HFFc6 (cell line): ENCODE results near the gene TGM4. TPM values are rescaled to one million over a fixed set of nuclear protein-coding genes. Genes with fewer than 3 reads are reported as not detected.
"Not testable (repeated sequence)": the region's sequence is repeated elsewhere in the genome, so short reads cannot be mapped to it uniquely, and the experiment has no call there.

Source experiments
- DNase-seq: peaks from one replicate; pipeline ENCODE4 v3.0.0-alpha.2; 2018
- H3K27ac Mint-ChIP-seq: 2 replicates; pipeline ENCODE4 v1.8.0; 2020; ENCODE audit warnings: mild to moderate bottlenecking, mixed read lengths
- H3K27me3 Mint-ChIP-seq: 2 replicates; pipeline ENCODE4 v1.8.0; 2021; ENCODE audit warnings: mild to moderate bottlenecking, moderate library complexity, mixed read lengths; ENCODE audit not compliant: insufficient read depth
- H3K36me3 Mint-ChIP-seq: 2 replicates; pipeline ENCODE4 v1.8.0; 2021; ENCODE audit warnings: low read depth, mixed read lengths
- H3K4me1 Mint-ChIP-seq: 2 replicates; pipeline ENCODE4 v1.8.0; 2020; ENCODE audit warnings: low read depth, mixed read lengths
- H3K4me3 Mint-ChIP-seq: 2 replicates; pipeline ENCODE4 v1.8.0; 2020; ENCODE audit warnings: mild to moderate bottlenecking, moderate library complexity, mixed read lengths
- H3K9me3 Mint-ChIP-seq: 2 replicates; pipeline ENCODE4 v1.8.0; 2020; ENCODE audit warnings: mild to moderate bottlenecking, mixed read lengths
- total RNA-seq, 6 experiments: library from RNA; stranded (reverse); fragmentation: NEBNext Ultra II Directional; extraction: Animal tissue kit (Norgen Biotek cat#: 25700); gene quantifications; 2 replicates in 1 of 6; 3 replicates in 5 of 6; pipeline ENCODE4 v1.2.3, GENCODE V29; 2021
- TF ChIP-seq, protein P1 (sequence below): fragments of 200-600 bp; sonication (generic); IDR thresholded peaks from 2 replicates; pipeline ENCODE4 v1.5.0; 2021; ENCODE audit warnings: antibody characterized with exemption, mild to moderate bottlenecking

The TGM4 gene
- total RNA-seq, 6 experiments from 2014 or later = not detected

GRCh38 chr3:44932986-44933944 lies 58.9 kb downstream of the TGM4 start:
- TF ChIP-seq, protein P1, sequence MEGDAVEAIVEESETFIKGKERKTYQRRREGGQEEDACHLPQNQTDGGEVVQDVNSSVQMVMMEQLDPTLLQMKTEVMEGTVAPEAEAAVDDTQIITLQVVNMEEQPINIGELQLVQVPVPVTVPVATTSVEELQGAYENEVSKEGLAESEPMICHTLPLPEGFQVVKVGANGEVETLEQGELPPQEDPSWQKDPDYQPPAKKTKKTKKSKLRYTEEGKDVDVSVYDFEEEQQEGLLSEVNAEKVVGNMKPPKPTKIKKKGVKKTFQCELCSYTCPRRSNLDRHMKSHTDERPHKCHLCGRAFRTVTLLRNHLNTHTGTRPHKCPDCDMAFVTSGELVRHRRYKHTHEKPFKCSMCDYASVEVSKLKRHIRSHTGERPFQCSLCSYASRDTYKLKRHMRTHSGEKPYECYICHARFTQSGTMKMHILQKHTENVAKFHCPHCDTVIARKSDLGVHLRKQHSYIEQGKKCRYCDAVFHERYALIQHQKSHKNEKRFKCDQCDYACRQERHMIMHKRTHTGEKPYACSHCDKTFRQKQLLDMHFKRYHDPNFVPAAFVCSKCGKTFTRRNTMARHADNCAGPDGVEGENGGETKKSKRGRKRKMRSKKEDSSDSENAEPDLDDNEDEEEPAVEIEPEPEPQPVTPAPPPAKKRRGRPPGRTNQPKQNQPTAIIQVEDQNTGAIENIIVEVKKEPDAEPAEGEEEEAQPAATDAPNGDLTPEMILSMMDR = no peak
- Mint-ChIP-seq H3K9me3 (no peaks in the 10 kb centered on the region), H3K4me3 (no peak overlapping the region), H3K27me3 (no peaks in the 10 kb centered on the region), H3K4me1 (no peaks in the 10 kb centered on the region), H3K27ac (no peak overlapping the region), H3K36me3 (peaks cover 20% of the 10 kb centered on the region)
- DNase-seq = no peak

- no peak for DNase-seq
- Mint-ChIP-seq H3K36me3 (peaks cover 27% of the 10 kb centered on the region), H3K4me3 (no peak overlapping the region), H3K9me3 (no peaks in the 10 kb centered on the region), H3K4me1 (peaks cover 22% of the 10 kb centered on the region), H3K27ac (no peak overlapping the region), H3K27me3 (no peaks in the 10 kb centered on the region; the same call in none of the 2 replicates)
- TF ChIP-seq, protein P1 = no peak
Observed at GRCh38 chr3:44939581-44940036, 65.2 kb downstream of the TGM4 start.

- H3K4me3 Mint-ChIP-seq = no peak overlapping the region
Observed at GRCh38 chr3:44942202-44942921, 68.0 kb downstream of the TGM4 start.

GRCh38 chr3:44948239-44948638 lies 73.8 kb downstream of the TGM4 start:
- TF ChIP-seq, protein P1 = no peak
- no peaks in the 10 kb centered on the region; the same call in none of the 2 replicates for H3K27me3 Mint-ChIP-seq
- H3K36me3 Mint-ChIP-seq = peaks cover 2% of the 10 kb centered on the region; the same call in 1 of the 2 replicates
- no peaks in the 10 kb centered on the region for H3K9me3 Mint-ChIP-seq
- peaks cover 10% of the 10 kb centered on the region for H3K4me1 Mint-ChIP-seq
- no peak overlapping the region for H3K4me3 Mint-ChIP-seq
- peak; percentile 13 for DNase-seq
- peak overlapping the region; percentile 15; the same call in 1 of the 2 replicates for H3K27ac Mint-ChIP-seq

More at GRCh38 chr3:44942202-44942921, 68.0 kb downstream of the TGM4 start:
- TF ChIP-seq, protein P1 = no peak
- peak overlapping the region; percentile 76 for H3K27ac Mint-ChIP-seq
- peak; percentile 70 for DNase-seq
- peaks cover 14% of the 10 kb centered on the region for H3K36me3 Mint-ChIP-seq
- no peaks in the 10 kb centered on the region for H3K9me3 Mint-ChIP-seq
- H3K27me3 Mint-ChIP-seq = no peaks in the 10 kb centered on the region; the same call in none of the 2 replicates
- peaks cover 22% of the 10 kb centered on the region for H3K4me1 Mint-ChIP-seq

DNA sequence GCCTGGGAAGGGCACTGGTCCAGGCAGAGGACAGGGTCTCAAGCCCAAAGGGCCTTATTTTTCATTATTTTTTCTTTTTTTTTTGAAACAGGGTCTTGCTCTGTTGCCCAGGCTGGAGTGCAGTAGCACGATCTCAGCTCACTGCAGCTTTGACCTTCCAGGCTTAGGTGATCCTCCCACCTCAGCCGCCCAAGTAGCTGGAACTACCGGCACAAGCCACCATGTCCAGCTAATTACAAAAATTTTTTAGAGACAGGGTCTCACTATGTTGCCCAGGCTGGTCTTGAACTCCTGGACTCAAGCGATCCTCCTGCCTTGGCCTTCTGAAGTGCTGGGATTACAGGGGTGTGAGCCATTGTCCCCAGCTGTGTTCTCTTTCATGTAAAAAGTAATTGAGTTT lies 75.4 kb downstream of the TGM4 start:
- not testable (repeated sequence) for H3K27ac Mint-ChIP-seq, H3K36me3 Mint-ChIP-seq, H3K4me3 Mint-ChIP-seq, H3K27me3 Mint-ChIP-seq, DNase-seq, H3K9me3 Mint-ChIP-seq
- peaks cover 11% of the 10 kb centered on the region for H3K4me1 Mint-ChIP-seq
